Midbrain (tissue), 1 donor: Measurements from ENCODE around the gene PGLYRP4.

Source experiments
- DNase-seq: peaks from one replicate; lab custom pipeline; 2025; lab: John Stamatoyannopoulos, UW

The PGLYRP4 gene

GRCh38 chr1:153375511-153375910 is 26.9 kb upstream of the PGLYRP4 start, which contains the start of gene S100A12:
TSS of gene S100A12 (minus strand) at chr1:153375621. CDS start at chr1:153374592, 1,029 bp downstream.
- no peak for DNase-seq

DNA sequence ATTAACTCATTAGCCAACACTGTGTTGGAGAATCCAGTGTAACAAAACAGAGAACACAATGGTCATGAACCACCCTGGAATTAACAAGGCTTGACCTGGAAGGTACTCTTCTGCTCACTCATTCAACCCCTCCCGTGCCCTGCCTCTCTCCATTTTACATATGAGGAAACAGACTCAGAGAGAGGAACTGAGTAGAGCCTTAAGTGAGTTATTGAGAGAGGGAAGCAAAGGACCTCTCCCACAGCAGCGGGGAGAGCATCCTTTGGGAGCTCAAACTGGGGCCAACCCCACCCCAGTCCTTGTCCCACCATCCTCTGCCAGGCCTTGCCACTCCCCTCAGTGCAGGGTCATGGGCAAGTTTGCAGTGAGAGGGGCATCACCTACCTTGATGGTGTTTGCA is 25.4 kb upstream of the PGLYRP4 start:
- DNase-seq, result no peak

DNA sequence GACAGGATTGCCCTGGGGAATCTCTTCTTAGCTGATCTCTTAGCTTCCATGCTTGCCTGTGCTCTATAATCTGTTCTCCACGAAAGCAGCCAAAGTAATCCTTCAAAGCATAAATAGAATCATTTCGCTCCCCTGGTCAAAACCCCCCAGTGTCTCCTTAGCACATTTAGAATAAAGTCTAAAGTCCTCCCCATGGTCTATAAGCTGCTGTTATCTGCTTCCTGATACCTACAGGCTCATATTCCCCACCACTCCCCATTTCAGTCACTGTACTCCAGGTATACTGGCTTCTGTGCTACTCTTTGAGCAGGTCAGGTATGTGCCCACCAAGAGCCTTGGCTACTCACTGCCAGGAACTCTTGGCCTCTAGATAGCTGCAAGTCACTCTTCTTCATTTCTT is 23.9 kb upstream of the PGLYRP4 start:
- DNase-seq, result no peak

DNA sequence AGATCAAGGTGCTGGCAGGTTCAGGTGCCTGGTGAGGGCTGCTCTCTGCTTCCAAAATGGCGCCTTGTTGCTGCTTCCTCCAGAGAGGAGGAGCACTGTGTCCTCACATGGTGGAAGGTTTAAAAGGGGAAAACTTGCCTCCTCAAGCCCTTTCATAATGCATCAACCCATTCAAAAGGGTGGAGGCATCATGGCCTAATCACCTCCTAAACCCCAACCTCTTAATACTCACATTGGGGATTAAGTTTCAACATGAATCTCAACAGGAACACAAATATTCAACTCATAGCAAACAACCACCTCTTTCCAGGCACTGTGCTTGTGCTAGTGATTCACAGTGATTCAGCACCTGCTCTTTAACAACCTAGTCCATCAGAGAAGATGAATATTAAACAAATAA is 22.6 kb upstream of the PGLYRP4 start:
- no peak for DNase-seq

DNA sequence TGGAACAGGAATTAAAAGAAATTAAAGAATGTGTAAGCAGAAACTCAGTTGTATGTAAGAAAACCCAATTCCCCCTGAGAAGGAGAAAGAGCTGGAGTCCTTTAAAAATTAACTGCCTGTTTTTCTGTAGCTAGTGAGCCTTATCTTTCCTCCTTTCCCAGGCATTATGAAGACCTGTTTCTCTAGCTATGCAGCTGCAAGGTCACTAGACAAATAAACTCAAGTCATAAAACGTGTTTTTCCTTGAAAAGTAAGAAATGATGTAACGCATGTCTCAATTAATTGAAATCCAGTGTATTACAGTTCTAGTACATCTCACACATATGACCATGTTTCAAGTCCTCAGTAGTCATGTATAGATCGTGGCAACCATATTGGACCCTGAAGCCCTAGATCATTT is 21.5 kb upstream of the PGLYRP4 start:
- DNase-seq, result no peak

DNA sequence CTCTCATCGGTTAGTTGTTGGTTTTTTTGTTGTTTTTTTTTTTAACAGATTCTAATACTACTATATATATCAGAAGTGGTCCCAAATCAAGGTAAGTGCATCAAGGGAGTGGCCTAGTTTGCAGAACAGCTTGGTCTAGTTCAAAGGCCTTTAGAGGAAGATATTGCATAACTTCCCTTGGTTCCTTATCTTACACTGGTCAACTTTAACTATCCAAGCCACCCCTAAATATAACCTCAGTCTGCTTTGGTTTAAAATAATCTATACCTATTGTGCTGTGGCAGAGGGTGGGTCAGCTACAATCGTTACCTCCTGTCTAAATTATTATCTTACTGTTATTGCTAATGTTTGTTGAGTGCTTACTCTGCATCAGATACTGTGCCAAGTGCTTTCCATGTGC is 19.9 kb upstream of the PGLYRP4 start:
- no peak for DNase-seq

GRCh38 chr1:153367090-153367489 is 18.4 kb upstream of the PGLYRP4 start:
- no peak for DNase-seq

DNA sequence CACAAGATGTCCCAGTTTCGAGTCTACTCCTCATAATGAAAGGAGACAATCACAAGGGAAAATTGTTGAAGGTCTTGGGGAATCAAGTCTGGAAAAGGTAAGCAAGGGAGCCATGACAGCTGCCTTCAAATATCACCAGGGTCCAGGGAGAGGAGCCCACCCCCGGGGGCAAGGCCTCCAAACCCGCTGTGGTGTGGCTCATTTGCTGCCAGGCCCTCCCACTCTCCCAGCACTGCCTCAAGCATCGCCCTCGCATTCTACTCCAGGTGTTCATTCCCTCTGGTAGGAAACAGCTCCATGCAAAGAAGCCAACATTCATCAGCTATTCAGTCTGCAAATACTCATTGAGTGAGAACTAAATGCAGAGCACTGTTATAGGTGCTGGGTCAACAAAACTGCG is 17.6 kb upstream of the PGLYRP4 start:
- no peak for DNase-seq

DNA sequence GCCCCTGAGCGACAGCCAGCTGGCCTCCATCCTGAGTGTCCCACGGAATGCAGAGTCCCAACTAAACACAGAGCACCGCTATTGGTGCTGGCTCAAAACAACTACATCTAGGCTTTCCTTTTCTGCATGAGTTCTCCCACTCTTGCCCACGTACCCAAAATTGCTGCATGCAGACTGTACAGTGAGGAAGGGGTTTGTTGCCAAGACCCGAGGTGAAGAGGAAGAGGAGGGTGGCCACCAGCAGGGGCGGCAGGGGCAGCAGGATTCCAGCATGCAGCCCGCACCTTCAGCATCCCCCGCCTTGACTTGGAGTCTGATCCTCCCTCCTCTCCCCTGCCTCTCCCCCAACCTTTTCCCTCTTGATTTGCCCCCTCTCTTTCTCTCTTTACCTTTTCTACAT is 17.1 kb upstream of the PGLYRP4 start:
- no peak for DNase-seq

DNA sequence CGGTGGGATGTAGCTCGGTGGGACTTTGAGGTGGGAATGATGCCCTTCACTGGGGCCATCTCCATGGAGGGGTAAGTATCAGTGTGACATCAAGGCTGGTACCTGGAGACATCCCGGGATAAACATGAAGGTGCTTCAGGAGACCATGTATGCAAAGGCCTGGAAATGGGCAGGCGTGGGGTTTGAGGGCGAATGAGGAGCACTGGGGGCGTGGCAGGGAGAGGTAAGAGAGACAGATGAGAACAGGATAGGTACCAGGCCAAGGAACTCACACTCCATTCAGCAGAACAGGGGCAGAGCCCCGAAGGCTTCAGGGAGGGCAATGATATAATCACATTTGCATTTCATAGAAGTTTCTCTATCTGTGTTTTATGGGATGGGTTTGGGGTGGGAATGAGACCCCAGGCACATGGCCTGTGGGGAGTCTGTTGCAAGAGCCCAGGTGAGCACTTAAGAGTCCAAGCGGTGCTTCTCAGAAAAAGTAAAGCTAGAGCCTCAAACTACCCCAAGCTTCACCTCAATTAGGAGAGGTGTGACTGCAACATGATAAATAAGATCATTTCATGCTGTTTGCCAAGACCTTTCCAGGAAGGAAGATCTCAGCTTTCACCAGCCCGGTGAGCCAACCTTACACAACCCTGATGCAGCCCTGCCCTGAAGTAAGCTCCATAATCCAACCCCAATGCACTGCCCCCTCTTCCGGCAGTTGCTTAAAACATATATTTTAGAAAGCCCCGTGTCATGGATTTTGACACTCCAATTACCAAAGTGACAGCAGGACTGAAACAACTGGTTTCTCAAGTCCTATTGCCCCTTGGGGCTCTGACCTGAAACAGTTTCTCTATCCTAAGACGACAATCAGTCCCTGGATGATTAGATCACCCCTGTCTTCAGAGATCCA is 16.4 kb upstream of the PGLYRP4 start:
- no peak for DNase-seq

GRCh38 chr1:153364156-153364555 is 15.5 kb upstream of the PGLYRP4 start:
- no peak for DNase-seq

GRCh38 chr1:153363641-153364040 is 15.0 kb upstream of the PGLYRP4 start:
- no peak for DNase-seq

DNA sequence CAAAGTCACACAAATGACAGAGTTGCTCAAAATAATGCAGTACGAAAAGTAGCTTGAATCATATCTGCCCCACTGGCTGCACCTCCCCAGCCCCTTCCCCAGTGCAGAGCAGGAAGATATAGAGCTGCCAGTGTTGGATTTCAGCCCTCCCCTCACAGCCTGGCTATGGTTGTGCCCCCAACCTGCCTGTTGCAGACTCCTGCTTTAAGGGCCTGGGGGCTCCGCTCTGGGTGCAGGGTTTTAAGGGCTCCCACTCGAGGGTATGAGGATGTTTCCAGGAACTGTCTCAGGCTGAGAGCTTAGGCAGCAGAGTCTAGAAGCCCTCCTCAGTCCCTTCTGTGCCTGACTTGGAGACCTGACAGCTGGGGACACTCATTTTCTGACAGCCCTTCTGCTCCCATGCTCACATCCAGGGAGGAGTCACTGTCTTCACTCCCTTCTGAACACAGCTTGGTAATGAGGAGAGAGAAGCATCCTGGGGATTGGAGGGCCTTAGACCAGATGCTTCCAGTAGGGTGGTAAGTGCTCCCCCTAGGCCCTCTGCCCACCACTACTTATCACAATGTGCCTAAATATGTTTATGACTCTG is 13.6 kb upstream of the PGLYRP4 start:
- DNase-seq, result no peak

DNA sequence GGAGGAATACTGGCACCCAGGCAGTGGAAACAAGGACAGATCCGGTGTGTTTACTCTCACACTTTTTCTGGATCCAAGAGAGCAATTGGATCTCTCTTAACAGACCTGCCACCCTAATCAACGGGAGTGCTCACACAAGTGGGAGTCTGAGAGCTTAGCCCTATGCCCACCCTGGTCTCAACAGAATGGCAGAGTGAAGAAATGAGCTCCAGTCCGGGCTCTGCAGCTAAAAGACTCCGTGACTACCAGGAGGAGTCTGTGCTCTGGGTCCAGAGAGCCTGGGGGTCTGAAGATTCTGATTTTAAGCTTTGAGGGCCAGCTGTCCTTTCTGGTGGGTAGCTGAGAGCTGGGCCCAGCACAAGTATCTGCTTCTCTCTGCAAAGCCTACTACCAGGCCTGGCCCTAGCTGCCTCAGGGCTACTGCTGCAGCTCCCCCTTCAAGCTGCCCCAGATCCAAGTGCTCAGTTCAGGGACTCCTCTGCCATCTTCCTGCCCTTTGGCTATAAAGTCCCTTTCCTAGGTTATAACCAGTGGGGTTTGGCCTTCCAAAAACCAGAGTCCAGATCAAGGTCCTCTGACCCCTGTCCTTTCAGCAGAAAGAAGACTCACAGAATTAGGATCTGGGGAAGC is 13.0 kb upstream of the PGLYRP4 start:
- DNase-seq, result no peak

- no peak for DNase-seq
Observed at GRCh38 chr1:153360592-153361479, 12.2 kb upstream of the PGLYRP4 start.

- DNase-seq, result no peak
Observed at GRCh38 chr1:153360190-153360589, 11.5 kb upstream of the PGLYRP4 start.

DNA sequence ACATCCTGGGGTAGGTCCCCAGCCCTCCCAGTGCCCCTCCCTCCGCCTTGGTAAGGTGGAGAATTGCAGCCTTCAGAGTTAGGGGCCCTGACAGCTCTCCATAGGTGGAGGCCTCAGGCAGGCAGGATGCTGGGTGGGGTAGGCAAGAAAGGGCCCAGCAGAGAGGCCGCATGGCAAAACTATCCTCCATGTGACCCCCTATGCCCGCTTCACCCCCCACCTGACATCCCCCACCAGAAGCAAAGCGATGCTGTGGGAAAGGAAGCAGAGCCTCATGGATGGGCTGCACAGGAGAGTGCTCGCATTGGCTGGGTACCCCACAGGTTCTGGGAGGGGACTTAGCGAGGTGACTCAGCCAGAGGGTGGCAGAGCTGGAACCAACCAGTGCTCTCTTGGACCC is 10.6 kb upstream of the PGLYRP4 start:
- DNase-seq, result no peak

GRCh38 chr1:153358691-153358975 is 10.0 kb upstream of the PGLYRP4 start:
- DNase-seq, result no peak

GRCh38 chr1:153357853-153358690 is 9.4 kb upstream of the PGLYRP4 start, which contains the start of gene S100A9:
TSS of gene S100A9 (plus strand) at chr1:153357854. CDS start at chr1:153358284, 430 bp downstream.
- DNase-seq, result no peak

- no peak for DNase-seq
Observed at GRCh38 chr1:153357076-153357852, 8.6 kb upstream of the PGLYRP4 start.
